Fibroblast of pulmonary artery (primary cell): Measurements from ENCODE around the gene NINL.

Experiments used
- DNase-seq: peaks from one replicate; pipeline ENCODE4 v3.0.0-alpha.2; 2010; ENCODE audit warnings: low read depth
- H3K4me3 ChIP-seq: replicated peaks from 2 replicates; pipeline ENCODE4 v1.5.1; 2011; ENCODE audit warnings: low read depth, mild to moderate bottlenecking, control low read depth, low read length, moderate library complexity
- CTCF ChIP-seq: IDR thresholded peaks from 2 replicates; pipeline ENCODE4 v1.5.1; 2011; ENCODE audit warnings: mild to moderate bottlenecking, control low read depth, low read length, inconsistent platforms; ENCODE audit errors: missing control alignments

The NINL gene

GRCh38 chr20:25532971-25533391 is 52.4 kb downstream of the NINL start:
- no peak for TF ChIP-seq CTCF
- no peak overlapping the region for H3K4me3 ChIP-seq
- DNase-seq = peak; percentile 35

- TF ChIP-seq CTCF = no peak
- H3K4me3 ChIP-seq = no peak overlapping the region
- DNase-seq = no peak
Observed at GRCh38 chr20:25532015-25532751, 53.1 kb downstream of the NINL start.

GRCh38 chr20:25529295-25529951 is 55.9 kb downstream of the NINL start:
- no peak overlapping the region for H3K4me3 ChIP-seq
- TF ChIP-seq CTCF = no peak
- no peak for DNase-seq

DNA sequence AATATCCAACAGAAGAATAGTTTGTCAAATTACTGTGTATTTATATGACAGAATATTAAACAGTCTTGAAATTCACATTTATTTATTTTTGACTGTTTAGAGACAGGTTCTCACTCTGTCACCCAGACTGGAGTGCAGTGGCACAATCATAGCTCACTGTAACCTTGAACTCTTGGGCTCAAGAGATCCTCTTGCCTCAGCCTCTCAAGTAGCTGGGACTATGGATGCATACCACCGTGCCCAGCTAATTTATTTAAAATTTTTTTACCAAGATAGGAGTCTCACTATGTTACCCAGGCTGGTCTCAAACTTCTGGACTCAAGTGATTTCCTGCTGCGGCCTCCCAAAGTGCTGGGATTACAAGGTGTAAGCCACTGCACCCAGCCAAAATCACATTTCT is 57.4 kb downstream of the NINL start:
- no peak for TF ChIP-seq CTCF
- H3K4me3 ChIP-seq = no peak overlapping the region
- no peak for DNase-seq

DNA sequence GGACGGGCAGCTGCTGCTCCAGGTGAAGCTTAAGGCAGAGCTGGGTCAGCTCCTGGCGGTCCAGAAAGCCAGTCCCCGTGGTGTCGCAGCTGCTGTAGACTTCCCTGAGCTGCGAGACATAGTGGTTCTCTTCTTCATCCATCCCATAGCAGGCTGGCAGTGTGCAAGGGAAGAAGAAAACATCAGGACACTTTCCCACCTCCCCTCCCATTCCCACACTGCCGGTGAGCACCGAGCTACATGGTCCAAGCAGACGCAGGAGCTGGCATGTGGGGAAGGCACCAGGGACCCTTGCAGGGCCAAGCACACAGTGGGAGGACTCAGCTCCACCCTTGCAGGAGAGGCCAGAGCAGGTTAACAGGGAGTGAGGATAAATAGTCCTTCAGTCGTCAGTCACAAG is 58.9 kb downstream of the NINL start:
- no peak for DNase-seq
- TF ChIP-seq CTCF = no peak
- H3K4me3 ChIP-seq = no peak overlapping the region

DNA sequence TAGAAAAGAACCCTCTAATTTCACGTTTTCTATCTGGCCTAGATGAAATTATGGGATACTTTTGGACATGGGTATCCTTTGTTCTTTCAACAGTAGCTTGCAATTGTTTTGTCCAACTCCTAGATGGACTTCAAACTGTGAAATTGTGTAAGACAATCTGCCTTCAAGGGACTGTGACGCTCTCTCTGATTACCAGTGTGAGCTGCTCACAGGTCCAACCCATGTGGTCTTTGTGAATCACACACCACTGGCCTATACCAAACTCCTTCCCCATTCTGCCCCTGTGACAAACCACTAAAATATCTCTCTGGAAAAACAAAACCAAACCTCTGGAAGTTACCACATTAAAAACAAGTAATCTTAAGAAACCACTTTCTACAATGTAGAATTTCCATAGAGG is 59.5 kb downstream of the NINL start:
- no peak overlapping the region for H3K4me3 ChIP-seq
- peak; percentile 95 for DNase-seq
- no peak for TF ChIP-seq CTCF
